ENCODE measurements around the gene ANKRD30B.
"Not testable (repeated sequence)": the region's sequence is repeated elsewhere in the genome, so short reads cannot be mapped to it uniquely, and the experiment has no call there.

The ANKRD30B gene, protein sequence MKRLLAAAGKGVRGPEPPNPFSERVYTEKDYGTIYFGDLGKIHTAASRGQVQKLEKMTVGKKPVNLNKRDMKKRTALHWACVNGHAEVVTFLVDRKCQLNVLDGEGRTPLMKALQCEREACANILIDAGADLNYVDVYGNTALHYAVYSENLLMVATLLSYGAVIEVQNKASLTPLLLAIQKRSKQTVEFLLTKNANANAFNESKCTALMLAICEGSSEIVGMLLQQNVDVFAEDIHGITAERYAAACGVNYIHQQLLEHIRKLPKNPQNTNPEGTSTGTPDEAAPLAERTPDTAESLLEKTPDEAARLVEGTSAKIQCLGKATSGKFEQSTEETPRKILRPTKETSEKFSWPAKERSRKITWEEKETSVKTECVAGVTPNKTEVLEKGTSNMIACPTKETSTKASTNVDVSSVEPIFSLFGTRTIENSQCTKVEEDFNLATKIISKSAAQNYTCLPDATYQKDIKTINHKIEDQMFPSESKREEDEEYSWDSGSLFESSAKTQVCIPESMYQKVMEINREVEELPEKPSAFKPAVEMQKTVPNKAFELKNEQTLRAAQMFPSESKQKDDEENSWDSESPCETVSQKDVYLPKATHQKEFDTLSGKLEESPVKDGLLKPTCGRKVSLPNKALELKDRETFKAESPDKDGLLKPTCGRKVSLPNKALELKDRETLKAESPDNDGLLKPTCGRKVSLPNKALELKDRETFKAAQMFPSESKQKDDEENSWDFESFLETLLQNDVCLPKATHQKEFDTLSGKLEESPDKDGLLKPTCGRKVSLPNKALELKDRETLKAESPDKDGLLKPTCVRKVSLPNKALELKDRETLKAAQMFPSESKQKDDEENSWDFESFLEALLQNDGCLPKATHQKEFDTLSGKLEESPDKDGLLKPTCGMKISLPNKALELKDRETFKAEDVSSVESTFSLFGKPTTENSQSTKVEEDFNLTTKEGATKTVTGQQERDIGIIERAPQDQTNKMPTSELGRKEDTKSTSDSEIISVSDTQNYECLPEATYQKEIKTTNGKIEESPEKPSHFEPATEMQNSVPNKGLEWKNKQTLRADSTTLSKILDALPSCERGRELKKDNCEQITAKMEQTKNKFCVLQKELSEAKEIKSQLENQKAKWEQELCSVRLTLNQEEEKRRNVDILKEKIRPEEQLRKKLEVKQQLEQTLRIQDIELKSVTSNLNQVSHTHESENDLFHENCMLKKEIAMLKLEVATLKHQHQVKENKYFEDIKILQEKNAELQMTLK (N-terminal part only)

GRCh38 chr18:14747513-14748474, at the start of gene ANKRD30B:
TSS of gene ANKRD30B (plus strand) at chr18:14748172. CDS start at chr18:14748420, 248 bp downstream.
- DNase-seq (ENCODE audit: low read depth, low spot score), result no peak

GRCh38 chr18:14701286-14702040, 46.5 kb upstream of the ANKRD30B start:
- not testable (repeated sequence) for DNase-seq (ENCODE audit: low read depth, low spot score); H3K27ac ChIP-seq

More at GRCh38 chr18:14747513-14748474, at the start of gene ANKRD30B:
- H3K27ac ChIP-seq, result no peak within 1 kb of the TSS

DNA sequence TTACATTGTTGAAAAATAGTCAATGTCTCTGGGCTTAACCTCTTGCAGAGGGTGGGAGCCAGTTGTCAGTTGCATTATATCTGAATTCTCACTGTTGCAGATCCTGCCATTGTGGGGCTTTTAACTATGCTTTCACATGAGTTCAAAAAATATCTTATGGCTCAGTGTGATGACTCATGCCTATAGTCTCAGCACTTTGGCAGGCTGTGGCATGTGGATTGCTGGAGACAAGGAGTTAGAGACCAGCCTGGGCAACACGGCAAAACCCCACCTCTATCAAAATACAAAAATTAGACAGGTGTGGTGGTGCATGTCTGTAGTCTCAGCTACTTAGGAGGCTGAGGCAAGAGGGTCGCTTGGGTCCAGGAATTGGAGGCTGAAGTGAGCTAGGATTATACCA, 38.2 kb upstream of the ANKRD30B start:
- not testable (repeated sequence) for H3K27ac ChIP-seq; DNase-seq (ENCODE audit: low read depth, low spot score)

DNA sequence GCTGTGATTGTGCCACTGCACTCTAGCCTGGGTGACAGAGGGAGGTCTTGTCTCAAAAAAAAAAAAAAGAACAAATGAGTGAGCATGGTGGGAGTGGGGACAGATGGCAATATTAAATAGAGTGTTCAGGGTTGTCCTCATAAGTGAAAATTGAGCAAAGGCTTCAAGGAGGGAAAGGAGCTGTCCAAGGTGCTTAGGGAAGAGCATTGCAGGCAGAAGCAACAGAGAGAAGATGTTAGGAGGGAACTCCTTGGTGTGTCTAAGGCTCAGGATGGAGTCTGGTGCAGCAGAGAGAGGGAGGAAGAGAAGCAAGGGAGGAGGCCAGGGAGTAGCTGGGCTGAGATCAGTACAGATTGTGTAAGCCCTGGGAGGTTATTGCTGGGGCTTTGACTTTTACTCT, 26.4 kb upstream of the ANKRD30B start:
- not testable (repeated sequence) for H3K27ac ChIP-seq; DNase-seq (ENCODE audit: low read depth, low spot score)

GRCh38 chr18:14739056-14739455, 8.9 kb upstream of the ANKRD30B start:
- DNase-seq (ENCODE audit: low read depth, low spot score), result peak; percentile 39
- not testable (repeated sequence) for H3K27ac ChIP-seq

DNA sequence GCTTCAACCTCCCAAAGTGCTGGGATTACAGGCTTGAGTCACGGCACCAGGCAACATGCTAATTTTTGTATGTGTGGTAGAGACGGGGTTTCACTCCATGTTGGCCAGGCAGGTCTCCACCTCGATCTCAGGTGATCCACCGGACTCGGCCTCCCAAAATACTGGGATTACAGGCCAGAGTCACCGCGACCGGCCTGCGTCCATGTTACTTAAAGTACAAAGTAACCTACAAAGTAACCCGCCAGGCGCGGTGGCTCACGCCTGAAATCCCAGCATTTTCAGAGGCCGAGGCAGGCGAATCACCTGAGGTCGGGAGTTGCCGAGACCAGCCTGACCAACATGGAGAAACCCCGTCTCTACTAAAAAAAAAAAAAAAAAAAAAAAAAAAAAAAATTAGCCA, 1.1 kb upstream of the ANKRD30B start:
- no peak overlapping the region for H3K27ac ChIP-seq
- no peak for DNase-seq (ENCODE audit: low read depth, low spot score)

DNA sequence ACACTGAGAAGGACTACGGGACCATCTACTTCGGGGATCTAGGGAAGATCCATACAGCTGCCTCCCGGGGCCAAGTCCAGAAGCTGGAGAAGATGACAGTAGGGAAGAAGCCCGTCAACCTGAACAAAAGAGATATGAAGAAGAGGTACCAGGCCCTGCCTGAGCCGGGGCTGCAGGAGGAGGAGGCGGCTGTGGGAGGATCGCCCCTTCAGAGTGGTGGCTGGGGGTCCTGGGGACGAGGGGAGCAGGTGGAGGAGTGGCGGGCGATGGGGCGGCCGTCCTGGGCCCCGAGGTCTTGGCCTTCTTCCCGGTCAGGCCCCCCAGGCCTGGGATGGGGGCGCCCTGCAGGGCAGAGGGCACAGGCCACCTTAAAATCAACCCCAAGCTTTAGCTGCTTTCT, 524 bp downstream of the ANKRD30B start:
- H3K27ac ChIP-seq, result no peak overlapping the region
- DNase-seq (ENCODE audit: low read depth, low spot score), result no peak

DNA sequence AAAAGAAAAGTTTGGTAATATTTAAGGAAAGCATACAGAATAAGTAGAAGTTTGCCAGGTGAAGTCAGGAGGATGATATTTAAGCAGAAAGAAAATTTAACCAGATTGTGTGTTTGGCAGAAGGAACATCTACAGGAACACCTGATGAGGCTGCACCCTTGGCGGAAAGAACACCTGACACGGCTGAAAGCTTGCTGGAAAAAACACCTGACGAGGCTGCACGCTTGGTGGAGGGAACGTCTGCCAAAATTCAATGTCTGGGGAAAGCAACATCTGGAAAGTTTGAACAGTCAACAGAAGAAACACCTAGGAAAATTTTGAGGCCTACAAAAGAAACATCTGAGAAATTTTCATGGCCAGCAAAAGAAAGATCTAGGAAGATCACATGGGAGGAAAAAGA, 15.6 kb downstream of the ANKRD30B start:
- not testable (repeated sequence) for H3K27ac ChIP-seq; DNase-seq (ENCODE audit: low read depth, low spot score)

GRCh38 chr18:14767474-14767873, 19.5 kb downstream of the ANKRD30B start:
- no peak for DNase-seq (ENCODE audit: low read depth, low spot score)
- peak overlapping the region; percentile 55 for H3K27ac ChIP-seq

DNA sequence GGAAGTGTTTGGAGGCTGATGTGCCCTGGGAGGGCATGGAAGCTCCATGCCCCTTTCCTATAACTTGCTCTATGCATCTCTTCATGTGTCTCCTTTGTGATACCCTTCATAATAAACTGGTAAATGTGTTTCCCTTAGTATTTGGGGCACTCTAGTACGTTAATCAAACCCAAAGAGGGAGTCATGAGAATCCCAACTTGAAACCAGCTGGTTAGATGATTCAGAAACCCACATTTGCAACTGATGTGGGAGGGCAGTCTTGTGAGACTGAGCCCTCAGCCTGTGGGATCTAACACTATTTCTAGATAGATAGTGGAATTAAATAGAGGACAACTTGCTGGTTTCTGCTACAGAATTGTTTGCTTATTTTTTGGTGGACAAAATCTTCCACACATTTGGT, 20.3 kb downstream of the ANKRD30B start:
- H3K27ac ChIP-seq, result peak overlapping the region; percentile 55
- no peak for DNase-seq (ENCODE audit: low read depth, low spot score)

- DNase-seq (ENCODE audit: low read depth, low spot score), result no peak
These were observed 21.4 kb downstream of the ANKRD30B start for GRCh38 chr18:14769381-14769780.

GRCh38 chr18:14776801-14777200, 28.8 kb downstream of the ANKRD30B start:
- no peak overlapping the region for H3K27ac ChIP-seq
- no peak for DNase-seq (ENCODE audit: low read depth, low spot score)

More at GRCh38 chr18:14769381-14769780, 21.4 kb downstream of the ANKRD30B start:
- H3K27ac ChIP-seq, result no peak overlapping the region

- no peak for DNase-seq (ENCODE audit: low read depth, low spot score)
- no peak overlapping the region for H3K27ac ChIP-seq
These were observed 33.7 kb downstream of the ANKRD30B start for GRCh38 chr18:14781671-14782070.

DNA sequence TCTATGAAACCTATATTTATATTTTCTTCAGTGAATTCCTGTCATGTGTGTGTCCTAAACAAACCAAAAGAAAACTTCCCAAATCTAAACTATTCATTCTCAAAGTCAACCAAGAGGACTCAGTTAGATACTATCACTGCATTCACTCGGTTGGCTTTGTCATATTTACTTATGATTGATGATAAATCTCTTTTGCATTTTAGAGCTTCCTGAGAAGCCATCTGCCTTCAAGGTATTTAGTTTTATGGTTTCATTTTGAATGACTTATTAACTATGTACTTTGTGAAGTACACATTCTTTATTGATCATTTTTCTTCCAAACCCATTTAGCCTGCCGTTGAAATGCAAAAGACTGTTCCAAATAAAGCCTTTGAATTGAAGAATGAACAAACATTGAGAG, 36.2 kb downstream of the ANKRD30B start:
- H3K27ac ChIP-seq, result no peak overlapping the region
- no peak for DNase-seq (ENCODE audit: low read depth, low spot score)

DNA sequence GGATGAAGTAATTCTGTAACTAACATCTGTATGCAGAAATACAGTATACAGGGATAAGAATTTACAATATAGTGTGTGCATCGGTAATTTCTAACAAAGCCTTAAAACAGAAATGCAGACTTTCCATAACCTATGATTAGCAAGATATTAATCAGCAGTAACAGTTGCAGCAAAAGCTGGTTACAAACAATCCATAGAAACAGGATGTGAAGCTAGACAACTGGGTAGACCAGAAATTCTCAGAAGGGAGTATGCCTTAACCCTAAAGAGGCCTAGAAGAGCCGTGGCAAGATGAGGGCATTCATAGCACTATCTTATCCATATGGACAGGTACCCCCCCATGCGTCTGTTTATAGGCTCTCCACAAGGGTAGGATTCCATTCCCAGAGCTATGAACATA, 48.9 kb downstream of the ANKRD30B start:
- not testable (repeated sequence) for H3K27ac ChIP-seq; DNase-seq (ENCODE audit: low read depth, low spot score)

DNA sequence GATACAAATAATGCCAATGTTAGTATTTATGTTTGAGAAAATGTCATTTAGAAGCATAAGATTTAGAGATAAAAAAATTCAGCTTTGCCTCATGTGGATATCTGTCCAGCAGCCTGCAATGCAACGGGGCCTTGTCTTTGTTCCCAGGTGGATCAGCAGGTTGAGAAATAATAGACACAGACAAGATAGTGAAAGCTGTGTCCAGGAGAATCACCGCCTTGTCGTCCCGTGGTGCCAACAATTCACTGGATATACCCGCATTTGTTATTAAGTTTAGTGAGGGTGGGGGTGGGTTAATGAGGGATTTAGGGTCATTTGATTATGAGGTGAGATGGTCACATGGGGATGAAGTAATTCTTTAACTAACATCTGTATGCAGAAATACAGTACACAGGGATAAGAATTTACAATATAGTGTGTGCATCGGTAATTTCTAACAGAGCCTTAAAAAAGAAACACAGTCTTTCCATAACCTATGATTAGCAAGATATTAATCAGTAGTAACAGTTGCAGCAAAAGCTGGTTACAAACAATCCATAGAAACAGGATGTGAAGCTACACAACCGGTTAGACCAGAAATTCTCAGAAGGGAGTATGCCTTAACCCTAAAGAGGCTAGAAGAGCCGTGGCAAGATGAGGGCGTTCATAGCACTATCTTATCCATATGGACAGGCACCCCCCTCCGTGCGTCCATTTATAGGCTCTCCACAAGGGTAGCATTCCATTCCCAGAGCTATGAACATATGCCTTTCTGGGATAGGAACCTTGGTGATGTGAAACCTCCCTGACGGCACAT, 50.2 kb downstream of the ANKRD30B start:
- not testable (repeated sequence) for H3K27ac ChIP-seq; DNase-seq (ENCODE audit: low read depth, low spot score)

GRCh38 chr18:14811081-14811480, 63.1 kb downstream of the ANKRD30B start:
- not testable (repeated sequence) for DNase-seq (ENCODE audit: low read depth, low spot score); H3K27ac ChIP-seq

Data from epithelial cell of prostate (primary cell).